Right cardiac atrium (tissue), 5 donors: ENCODE measurements around the gene KRTAP17-1. TPM values are rescaled to one million over a fixed set of nuclear protein-coding genes. Genes with fewer than 3 reads are reported as not detected.

Source experiments
- ATAC-seq, 2 donors: fragments of 200-7000 bp; cut with Tn5 transposase; one replicate each; pipeline versions ENCODE4 v1.8.0 to v1.9.1; 2020; ENCODE audit warnings: moderate library complexity in 2 of 2, mild to moderate bottlenecking in 1 of 2
- DNase-seq, 3 donors: peaks; one replicate each; pipeline ENCODE4 v3.0.0-alpha.2; 2020
- H3K27ac ChIP-seq: one replicate; pipeline ENCODE4 v1.5.1; 2013; ENCODE audit warnings: mild to moderate bottlenecking, low read length, control low read depth, moderate library complexity
- H3K27me3 ChIP-seq: one replicate; pipeline ENCODE4 v1.6.1; 2013; ENCODE audit not compliant: control insufficient read depth, insufficient read depth
- H3K4me1 ChIP-seq: one replicate; pipeline ENCODE4 v1.6.1; 2013; ENCODE audit warnings: low read length; ENCODE audit not compliant: control insufficient read depth, insufficient read depth
- H3K4me3 ChIP-seq: one replicate; pipeline ENCODE4 v1.5.1; 2013; ENCODE audit warnings: low read length, control low read depth
- H3K9me3 ChIP-seq: one replicate; pipeline ENCODE4 v1.6.1; 2013; ENCODE audit warnings: low read length; ENCODE audit not compliant: control insufficient read depth
- WGBS: extraction: QIAGEN DNeasy Blood & Tissue Kit; methylation state at CpG from one replicate; pipeline ENCODE4 v1.1.7; 2013; 5-methylcytosine and 5-hydroxymethylcytosine counted together
- intact Hi-C, 4 donors: fragments of 100-400 bp; cut with DNase I; formaldehyde crosslinking; loops; one replicate each; pipeline versions ENCODE4 v1.11.0 to v1.14.0; 2022 to 2023
- polyA plus RNA-seq: library from polyadenylated mRNA; stranded (reverse); fragments of 200-250 nt; gene quantifications from one replicate; pipeline ENCODE4 v1.2.3, GENCODE V29; 2013
- total RNA-seq, 4 donors: library from RNA; stranded (reverse); fragmentation: NEBNext Ultra II Directional; extraction: Animal tissue kit (Norgen Biotek cat#: 25700); gene quantifications; one replicate each; pipeline ENCODE4 v1.2.1, GENCODE V29; 2021
- donor health status: healthy with polysubstance abuse.
- donor health status: DM: no; HTN: yes; CAD: no.
- donor health status: DM: no; HTN: no; CAD: no.
- donor health status: DM: no; HTN: yes; CAD: no; lungs with severe emphysema.
- donor health status: DM: yes; HTN: yes; CAD: no.

KRTAP17-1 gene
- total and polyA plus RNA-seq, 5 donors: not detected

GRCh38 chr17:41322094-41322902 lies 6.8 kb upstream of the KRTAP17-1 start:
- Histone ChIP-seq H3K9me3 (no peaks in the 10 kb centered on the region), H3K4me3 (no peak overlapping the region), H3K4me1 (no peaks in the 10 kb centered on the region), H3K27ac (no peak overlapping the region), H3K27me3 (no peaks in the 10 kb centered on the region)
- WGBS: 37% methylated on average over 5 of the region's 5 CpGs
- intact Hi-C loops: no loop called here
- no peak for ATAC-seq
- no peak for DNase-seq

- Histone ChIP-seq H3K4me3 (no peak overlapping the region), H3K27me3 (no peaks in the 10 kb centered on the region), H3K9me3 (no peaks in the 10 kb centered on the region), H3K4me1 (no peaks in the 10 kb centered on the region), H3K27ac (no peak overlapping the region)
- WGBS: 69% methylated on average over 2 of the region's 2 CpGs
- DNase-seq (no peak), ATAC-seq (no peak)
- intact Hi-C loops: no loop called here
Measured at GRCh38 chr17:41318231-41318630, 2.7 kb upstream of the KRTAP17-1 start.

- intact Hi-C loops: no loop called here
- no peak overlapping the region for H3K4me3 ChIP-seq
- DNase-seq (no peak), ATAC-seq (no peak)
- H3K27ac ChIP-seq: no peak overlapping the region
- no peaks in the 10 kb centered on the region for H3K27me3 ChIP-seq
- no peaks in the 10 kb centered on the region for H3K9me3 ChIP-seq
- no peaks in the 10 kb centered on the region for H3K4me1 ChIP-seq
- 77% methylated on average over 17 of the region's 17 CpGs for WGBS
Measured at GRCh38 chr17:41315814-41316445, 420 bp upstream of the KRTAP17-1 start.

- Histone ChIP-seq H3K9me3 (no peaks in the 10 kb centered on the region), H3K4me1 (no peaks in the 10 kb centered on the region), H3K4me3 (no peak overlapping the region), H3K27ac (no peak overlapping the region), H3K27me3 (no peaks in the 10 kb centered on the region)
- intact Hi-C loops: no loop called here
- 61% methylated on average over 1 of the region's 1 CpG for WGBS
- DNase-seq (no peak), ATAC-seq (no peak)
Measured at GRCh38 chr17:41311111-41311510, 4.4 kb downstream of the KRTAP17-1 start.

- no peak within 1 kb of the TSS for H3K4me3 ChIP-seq
- intact Hi-C loops: no loop called here
- no peaks in the 10 kb centered on the region for H3K4me1 ChIP-seq
- no peaks in the 10 kb centered on the region for H3K9me3 ChIP-seq
- no peaks in the 10 kb centered on the region for H3K27me3 ChIP-seq
- DNase-seq: no peak
- H3K27ac ChIP-seq: no peak within 1 kb of the TSS
- WGBS: 62% methylated on average over 7 of the region's 7 CpGs
- no peak for ATAC-seq
Measured at GRCh38 chr17:41308918-41309359, 6.6 kb downstream of the KRTAP17-1 start, which contains the start of gene KRTAP16-1. KRTAP16-1 (minus strand) TSS chr17:41309309; CDS start chr17:41309253, 56 bp downstream.

GRCh38 chr17:41308251-41308917 lies 7.1 kb downstream of the KRTAP17-1 start:
- Histone ChIP-seq H3K27me3 (no peaks in the 10 kb centered on the region), H3K4me1 (no peaks in the 10 kb centered on the region), H3K4me3 (no peak overlapping the region), H3K9me3 (no peaks in the 10 kb centered on the region), H3K27ac (no peak overlapping the region)
- 60% methylated on average over 10 of the region's 10 CpGs for WGBS
- peak in 2 of 3 donors; percentile 55 to 72 for DNase-seq
- ATAC-seq: peak; percentile 42 to 47
- intact Hi-C loops: no loop called here

GRCh38 chr17:41307647-41308046 lies 7.9 kb downstream of the KRTAP17-1 start:
- H3K27ac ChIP-seq: no peak overlapping the region

GRCh38 chr17:41304091-41304490 lies 11.4 kb downstream of the KRTAP17-1 start:
- H3K4me1 ChIP-seq: no peaks in the 10 kb centered on the region
- H3K4me3 ChIP-seq: no peak overlapping the region
- H3K9me3 ChIP-seq: no peaks in the 10 kb centered on the region
- 81% methylated on average over 12 of the region's 12 CpGs for WGBS
- no peaks in the 10 kb centered on the region for H3K27me3 ChIP-seq
- intact Hi-C loops: no loop called here
- no peak for ATAC-seq
- no peak overlapping the region for H3K27ac ChIP-seq
- peak in 1 of 3 donors; percentile 27 for DNase-seq

More at GRCh38 chr17:41307647-41308046, 7.9 kb downstream of the KRTAP17-1 start:
- intact Hi-C loops: no loop called here
- Histone ChIP-seq H3K9me3 (no peaks in the 10 kb centered on the region), H3K27me3 (no peaks in the 10 kb centered on the region), H3K4me3 (no peak overlapping the region), H3K4me1 (no peaks in the 10 kb centered on the region)
- ATAC-seq: no peak
- 68% methylated on average over 9 of the region's 9 CpGs for WGBS
- DNase-seq: no peak

- Histone ChIP-seq H3K9me3 (no peaks in the 10 kb centered on the region), H3K4me1 (no peaks in the 10 kb centered on the region), H3K4me3 (no peak overlapping the region), H3K27ac (no peak overlapping the region), H3K27me3 (no peaks in the 10 kb centered on the region)
- ATAC-seq (no peak), DNase-seq (no peak)
- intact Hi-C loops: no loop called here
- 80% methylated on average over 4 of the region's 4 CpGs for WGBS
Measured at GRCh38 chr17:41302981-41303380, 12.5 kb downstream of the KRTAP17-1 start.

GRCh38 chr17:41301916-41302901 lies 13.3 kb downstream of the KRTAP17-1 start, which contains the start of gene KRTAP29-1:
KRTAP29-1 (minus strand) TSS chr17:41302851; CDS start chr17:41302851, 0 bp downstream.
- intact Hi-C loops: no loop called here
- Histone ChIP-seq H3K4me1 (no peaks in the 10 kb centered on the region), H3K27ac (no peak within 1 kb of the TSS), H3K4me3 (no peak within 1 kb of the TSS), H3K27me3 (no peaks in the 10 kb centered on the region), H3K9me3 (no peaks in the 10 kb centered on the region)
- WGBS: 46% methylated on average over 11 of the region's 11 CpGs
- DNase-seq (peak in 1 of 3 donors; percentile 48), ATAC-seq (peak; percentile 20 to 73)
